OCI-LY1 (cell line): ENCODE results near the gene ZNF256.

Experiments
- CTCF ChIP-seq: fragments of 200-600 bp; sonication (generic), shearing (Covaris generic); IDR thresholded peaks from 2 replicates; pipeline ENCODE4 v1.5.1; 2017; ENCODE audit warnings: mild to moderate bottlenecking, antibody characterized with exemption, low read length, moderate library complexity, mixed read lengths
- EZH2 ChIP-seq: fragments of 200-600 bp; sonication (generic), shearing (Covaris generic); IDR thresholded peaks from 2 replicates; pipeline ENCODE4 v1.8.0; 2017; ENCODE audit warnings: borderline replicate concordance, mixed run types, mild to moderate bottlenecking, antibody characterized with exemption, low read length, moderate library complexity, mixed read lengths

- TF ChIP-seq CTCF (no peak), EZH2 (no peak)
Observed at GRCh38 chr19:57961785-57962184, 14.3 kb upstream of the ZNF256 start.
